GM12891 (cell line): ENCODE results near the gene C1GALT1C1L.

Experiments used
- POLR2A ChIP-seq: IDR thresholded peaks from 2 replicates; pipeline ENCODE4 v1.6.1; 2011; ENCODE audit warnings: low read depth, low read length, control low read depth
- POLR2AphosphoS5 ChIP-seq: IDR thresholded peaks from 2 replicates; pipeline ENCODE4 v1.6.1; 2011; ENCODE audit warnings: low read depth, low read length, control low read depth
- SPI1 ChIP-seq: IDR thresholded peaks from 2 replicates; pipeline ENCODE4 v1.6.1; 2011; ENCODE audit warnings: low read depth, low read length, control low read depth
- TAF1 ChIP-seq: IDR thresholded peaks from 2 replicates; pipeline ENCODE4 v1.6.1; 2011; ENCODE audit warnings: low read depth, low read length, control low read depth

DNA sequence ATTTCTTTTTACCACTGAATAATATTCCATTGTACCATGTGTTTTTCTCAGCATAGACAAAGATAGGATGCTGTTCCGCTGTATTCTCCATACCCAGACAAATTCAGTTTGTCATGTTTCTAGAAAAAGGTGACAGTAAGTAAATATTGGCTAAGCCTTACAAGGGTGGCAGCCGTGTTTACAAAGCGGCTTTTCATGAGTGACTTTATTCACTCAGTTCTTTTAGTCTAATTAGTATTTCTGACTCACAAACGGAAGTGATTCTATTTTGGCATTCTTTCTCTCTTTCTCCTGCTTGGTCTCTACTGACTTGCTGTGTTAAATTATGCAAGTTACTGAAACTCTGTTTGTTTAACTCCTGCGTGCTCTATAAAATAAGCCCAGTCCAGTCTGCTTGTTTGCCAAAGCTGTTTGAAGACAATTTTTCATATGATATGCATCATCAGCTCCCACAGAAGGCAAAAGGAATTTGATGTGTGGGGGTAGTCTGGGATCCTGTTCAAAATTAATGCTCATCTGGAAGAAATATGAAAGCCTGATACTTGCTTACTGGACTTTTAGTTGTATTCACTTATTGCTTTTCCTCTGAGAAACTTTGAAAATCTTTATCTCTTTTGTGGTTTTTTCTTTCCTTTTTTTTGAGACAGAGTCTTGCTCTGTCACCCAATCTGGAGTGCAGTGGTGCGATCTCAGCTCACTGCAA lies 41.5 kb downstream of the C1GALT1C1L start:
- TF ChIP-seq POLR2A: no peak
- TF ChIP-seq TAF1: no peak
- no peak for TF ChIP-seq POLR2AphosphoS5
- TF ChIP-seq SPI1: no peak
